Hematopoietic multipotent progenitor cell treated with erythropoietin and hydrocortisone succinate and interleukin-3 and kit ligand, for 4 days (in vitro differentiated cells): ENCODE data around the gene TSC22D2.

Source experiments
- DNase-seq: peaks from one replicate; pipeline ENCODE4 v3.0.0-alpha.2; 2015

The TSC22D2 gene

DNA sequence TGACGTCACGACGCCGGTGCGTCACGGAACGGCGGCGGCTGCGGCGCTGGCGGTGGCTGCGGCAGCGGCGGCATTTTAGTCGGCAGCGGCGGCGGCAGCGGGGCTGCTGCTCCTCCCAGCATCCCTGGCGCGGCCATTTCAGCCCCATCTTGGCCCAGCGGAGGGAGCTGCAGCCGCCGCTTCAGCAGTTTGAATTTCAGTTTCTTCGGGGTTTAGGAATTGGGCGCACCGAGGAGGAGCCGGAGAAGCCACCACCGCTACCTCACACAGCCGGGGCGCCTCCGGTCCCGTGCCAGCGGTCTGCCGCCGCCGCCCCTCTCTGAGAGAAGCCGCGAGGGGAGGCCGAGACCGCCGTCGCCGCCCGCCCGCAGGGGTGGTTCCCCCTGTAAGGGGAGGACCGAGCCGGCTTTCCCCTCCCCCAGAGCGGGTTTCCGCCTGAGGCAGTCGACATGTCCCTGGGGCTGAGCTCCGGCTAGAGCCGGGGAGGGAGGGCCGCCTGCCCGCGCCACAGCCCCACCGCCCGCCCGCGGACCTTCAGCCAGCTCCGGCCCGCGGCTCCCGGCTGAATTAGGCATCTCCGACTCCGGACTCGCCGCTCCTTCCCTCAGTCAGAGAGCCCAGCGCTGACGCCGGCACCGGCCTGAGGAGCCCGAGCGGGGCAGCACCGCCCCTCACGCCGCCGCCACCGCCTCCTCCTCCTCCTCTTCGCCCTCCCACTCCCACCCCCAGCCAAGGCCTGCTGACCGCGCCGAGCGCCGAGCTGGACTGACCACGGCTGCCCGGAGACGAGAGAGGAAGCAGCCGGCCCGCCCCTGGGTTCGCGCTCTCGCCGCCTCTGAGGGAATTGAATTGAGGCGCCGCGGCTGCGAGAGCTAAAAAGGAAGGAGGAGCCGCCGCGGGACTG, at the start of gene TSC22D2:
Gene TSC22D2, plus strand, starts transcription at position 78 of the 904 bp plus-strand sequence. CDS start 1,053 bp downstream, outside the sequence.
- DNase-seq: peak; percentile 93

DNA sequence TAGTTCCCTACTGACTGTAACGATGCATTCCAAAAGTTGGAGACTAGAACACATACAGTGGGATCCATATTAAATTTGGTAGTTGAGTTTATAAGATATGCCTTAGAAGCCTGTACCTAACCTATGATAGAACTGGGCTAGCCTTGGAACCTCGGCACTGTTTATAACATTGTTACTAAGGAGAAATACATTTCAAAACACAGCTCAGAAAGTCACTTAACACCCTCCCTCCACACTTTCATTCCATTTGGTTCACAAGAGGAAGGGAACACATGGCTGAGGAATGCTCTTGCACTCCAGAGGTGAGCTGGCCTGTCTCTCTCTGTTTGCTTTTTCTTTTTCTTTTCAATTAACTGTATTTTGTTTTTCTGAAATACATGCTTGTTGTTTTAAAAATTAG, 48.7 kb upstream of the TSC22D2 start:
- no peak for DNase-seq

DNA sequence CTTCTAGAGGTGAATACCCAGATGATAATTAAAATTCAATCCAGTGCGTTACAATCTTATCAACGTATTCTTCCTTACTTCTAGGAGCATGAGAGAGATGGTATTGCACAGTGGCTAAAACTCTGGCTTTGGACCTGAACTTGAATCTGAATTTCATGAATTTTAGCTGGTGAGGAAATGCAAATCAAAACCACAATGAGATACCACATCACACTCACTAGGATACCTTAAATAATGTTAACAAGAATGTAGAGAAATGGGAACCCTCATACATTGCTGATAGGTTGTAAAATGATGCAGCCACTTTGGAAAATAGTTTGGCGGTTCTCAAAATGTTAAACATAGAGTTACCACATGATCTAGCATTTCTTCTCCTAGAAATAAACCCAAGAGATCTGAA, 47.1 kb upstream of the TSC22D2 start:
- no peak for DNase-seq

DNA sequence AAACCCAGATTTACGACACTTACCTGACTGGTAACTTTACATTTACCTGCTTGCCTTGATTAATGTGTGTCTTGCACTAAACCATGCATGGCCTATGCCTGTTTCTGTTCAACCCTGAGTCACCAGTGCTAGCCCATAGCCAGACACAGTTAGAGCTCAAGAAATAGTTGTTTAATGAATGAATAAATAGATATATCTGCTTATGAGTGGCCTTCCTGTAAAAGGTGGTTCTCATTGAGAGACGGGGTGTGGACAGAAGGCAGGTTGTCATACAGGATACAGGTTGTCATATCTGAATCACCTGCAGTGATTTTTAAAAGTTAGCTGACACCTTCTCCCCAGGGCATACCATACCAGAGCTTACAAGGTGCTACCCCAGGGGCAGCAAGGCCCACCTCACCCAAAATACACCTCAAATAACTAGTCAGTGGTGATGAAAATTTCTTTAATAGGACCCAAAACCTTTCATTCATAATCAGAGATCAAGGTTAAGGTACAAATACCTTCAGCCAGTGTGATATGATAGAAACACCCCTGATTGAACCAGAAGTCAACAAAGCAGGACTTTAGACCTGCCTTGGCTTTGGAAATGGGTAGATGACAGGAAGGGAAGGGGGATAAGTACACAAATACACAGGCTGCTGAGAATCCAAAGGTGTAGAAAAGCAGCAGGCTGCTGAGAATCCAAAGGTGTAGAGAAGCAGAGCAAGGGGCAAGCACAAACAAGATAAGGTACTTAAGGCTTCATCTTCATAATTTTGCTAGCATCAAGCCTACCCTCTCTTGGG, 45.4 kb upstream of the TSC22D2 start:
- no peak for DNase-seq

DNA sequence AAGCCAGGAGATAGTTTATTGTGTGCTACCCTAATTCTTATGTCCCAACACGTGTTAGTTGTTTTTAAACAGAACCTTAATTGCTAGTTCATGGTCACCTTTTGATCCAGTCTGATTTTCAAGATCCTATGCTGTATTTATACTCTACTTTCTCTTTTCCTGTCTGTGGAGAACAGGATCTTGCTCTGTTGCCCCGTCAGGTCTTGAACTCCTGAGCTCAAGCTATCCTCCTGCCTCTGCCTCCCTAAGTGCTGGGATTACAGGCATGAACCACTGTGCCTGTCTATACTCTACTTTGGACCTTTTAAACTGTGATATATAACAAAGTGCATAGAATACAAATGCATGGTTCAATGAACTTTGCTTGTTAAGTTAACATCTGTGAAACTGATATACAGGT, 44.7 kb upstream of the TSC22D2 start:
- no peak for DNase-seq

DNA sequence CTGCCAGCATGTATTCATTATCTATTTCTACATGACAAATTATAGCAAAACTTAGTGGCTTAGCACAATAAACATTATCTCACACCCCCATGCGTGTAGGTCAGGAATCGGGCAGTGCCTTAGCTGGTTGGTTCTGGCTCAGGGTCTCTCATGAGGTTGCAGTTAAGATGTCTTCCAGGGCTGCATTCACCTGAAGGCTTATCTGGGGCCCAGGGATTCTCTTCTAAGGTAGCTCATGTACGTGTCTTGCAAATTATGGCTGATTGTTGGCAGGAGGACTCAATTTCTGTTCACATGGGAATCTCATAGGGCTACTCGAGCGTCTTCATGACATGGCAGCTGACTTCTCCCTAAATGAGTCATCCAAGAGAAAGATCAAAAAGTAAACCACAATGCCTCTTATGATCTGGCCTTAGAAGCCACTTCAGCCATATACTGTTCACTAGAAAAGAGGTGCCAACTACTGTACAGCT, 42.9 kb upstream of the TSC22D2 start:
- DNase-seq: peak; percentile 28

DNA sequence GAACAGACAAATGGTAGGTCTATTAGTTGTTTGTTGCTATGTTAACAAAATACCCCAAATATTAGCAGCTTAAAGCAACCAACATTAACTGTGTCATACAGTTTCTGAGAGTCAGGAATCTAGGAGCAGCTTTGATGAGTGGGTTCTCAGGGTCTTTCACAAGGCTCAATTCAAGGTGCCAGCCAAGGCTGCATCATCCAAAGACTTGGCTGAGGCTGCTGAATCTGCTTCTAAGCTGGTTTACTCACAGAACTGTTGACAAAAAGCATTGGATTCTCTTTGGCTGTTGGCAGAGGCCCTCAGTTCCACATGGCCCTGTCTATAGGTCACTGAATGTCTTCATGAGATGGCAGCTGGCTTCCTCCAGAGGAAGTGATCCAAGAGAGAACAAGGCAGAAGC, 40.3 kb upstream of the TSC22D2 start:
- DNase-seq: no peak

DNA sequence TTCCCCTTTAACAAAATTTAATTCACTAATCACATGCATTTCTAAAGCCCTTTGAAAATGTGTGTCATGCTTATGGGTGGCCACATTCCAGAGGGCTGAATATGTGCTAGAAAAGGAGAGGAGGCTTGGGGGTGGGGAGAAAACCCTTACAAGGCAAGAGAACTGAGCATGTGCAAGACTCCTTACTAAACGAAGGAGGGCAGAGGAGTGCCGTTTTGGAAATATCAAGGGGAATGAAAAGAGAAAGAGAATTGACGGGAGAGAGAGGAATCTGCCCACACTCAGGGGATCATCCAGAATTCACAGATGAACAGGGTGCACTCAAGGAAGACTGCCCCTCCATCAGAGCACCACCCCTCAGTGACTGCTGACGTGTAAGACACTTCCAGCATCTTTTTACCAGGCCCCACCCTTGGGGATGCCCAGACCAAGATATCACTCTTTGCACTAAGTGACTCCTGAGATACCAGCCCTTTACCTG, 37.9 kb upstream of the TSC22D2 start:
- DNase-seq: no peak

DNA sequence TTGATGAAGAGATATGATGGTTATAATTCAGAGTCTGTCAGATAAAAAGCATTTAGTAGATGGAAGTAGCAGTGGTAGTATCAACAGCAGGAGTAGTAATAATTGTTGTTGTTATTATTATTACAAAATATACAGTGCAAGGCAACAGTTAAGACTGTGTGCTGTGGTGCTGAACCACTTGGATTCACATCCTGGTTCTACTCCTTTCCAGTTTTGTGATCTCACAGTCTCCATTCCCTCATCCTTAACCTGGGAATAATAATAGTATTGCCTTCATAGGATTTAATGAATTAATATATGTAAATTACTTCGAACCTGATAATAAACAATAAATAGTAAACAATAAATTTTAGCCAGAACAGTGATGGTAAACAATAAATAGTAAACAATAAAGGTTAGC, 37.1 kb upstream of the TSC22D2 start:
- DNase-seq: no peak

DNA sequence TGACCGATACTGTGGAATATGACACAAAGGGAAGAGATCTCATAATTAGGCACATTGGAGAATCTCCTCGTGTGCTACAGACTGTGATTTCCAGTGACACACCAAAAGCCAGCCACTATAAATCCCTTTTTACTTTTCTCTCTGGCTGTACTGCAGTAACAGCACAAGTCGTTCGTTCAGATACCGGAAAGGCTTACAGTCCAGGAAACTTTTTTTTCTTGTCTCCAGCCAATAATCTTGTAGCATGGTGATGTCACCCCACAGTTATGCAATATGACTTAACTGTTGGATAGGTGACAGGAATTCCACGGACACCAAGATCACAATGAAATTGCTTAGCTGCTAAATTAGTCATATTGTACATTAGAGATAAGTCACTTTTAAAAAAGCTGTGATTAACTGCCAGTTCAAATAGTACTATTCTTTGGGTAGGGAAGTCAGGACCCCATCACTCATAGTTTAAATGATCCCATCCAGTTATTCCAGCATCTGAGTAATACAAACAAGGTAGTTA, 36.3 kb upstream of the TSC22D2 start:
- DNase-seq: no peak

DNA sequence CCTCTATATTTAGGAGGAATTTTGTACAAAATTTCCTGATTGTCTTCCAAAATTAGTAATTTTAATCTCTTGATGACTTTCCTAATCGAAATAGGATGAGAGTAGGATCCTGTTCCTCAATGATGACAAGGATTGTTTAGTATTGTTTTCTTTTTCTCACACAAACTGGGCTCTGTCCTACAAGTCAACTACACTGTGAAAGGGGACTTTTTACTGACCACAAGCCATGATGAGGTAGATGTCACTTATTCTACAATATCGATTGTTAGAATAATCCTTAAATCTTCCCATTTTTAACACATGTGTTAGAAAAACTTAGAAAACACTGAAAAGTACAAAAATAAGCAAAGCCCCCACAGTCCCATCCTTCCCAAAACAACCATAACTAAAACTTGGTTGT, 35.8 kb upstream of the TSC22D2 start:
- DNase-seq: no peak

DNA sequence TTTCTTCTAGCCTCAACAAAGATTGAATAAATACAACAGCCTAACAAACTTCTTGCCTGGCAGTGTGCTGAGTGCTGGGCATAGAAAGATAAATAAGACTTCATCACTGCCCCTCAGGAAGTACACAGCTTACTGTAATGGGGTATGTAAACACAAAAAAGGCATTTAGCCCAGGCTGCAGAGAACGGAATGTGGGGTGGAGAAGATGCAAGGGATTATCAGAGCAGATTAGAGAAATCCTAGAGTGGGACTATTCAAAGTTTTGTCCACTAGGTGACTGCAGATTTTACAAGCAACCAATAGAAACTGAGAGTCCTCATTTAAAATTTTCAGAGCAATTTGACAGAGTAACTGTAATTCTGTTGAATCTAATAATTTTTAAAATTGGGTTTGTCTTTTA, 35.4 kb upstream of the TSC22D2 start:
- peak; percentile 18 for DNase-seq

DNA sequence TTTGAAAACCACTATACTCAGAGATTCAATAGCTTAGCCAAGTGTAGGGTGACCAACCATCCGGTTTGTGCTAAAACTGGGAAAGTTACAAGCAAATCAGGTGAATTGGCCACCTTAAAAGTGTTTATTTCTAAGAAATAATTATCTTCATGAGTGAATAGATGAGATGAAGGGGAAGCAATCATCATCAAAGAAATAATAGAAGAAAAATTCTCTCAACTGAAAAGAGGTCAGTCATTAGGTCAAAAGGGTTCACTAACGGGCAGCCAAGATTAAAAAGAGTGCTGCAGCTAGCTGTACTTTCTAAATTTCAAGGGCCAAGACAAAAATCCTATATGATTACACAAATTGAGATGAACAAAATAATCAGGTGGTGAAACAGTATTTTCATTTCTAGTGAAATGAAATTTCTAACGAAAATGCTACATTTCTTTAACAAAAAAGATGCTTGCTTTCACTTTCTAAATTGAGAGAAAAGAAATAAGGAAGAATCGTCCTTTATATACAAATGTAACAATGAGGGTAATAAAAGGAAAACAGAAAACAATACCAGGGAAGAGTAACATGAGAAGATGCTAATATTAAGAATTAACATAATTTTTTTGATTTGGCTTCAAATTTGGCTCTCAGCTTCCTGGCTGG, 34.7 kb upstream of the TSC22D2 start:
- DNase-seq: no peak

DNA sequence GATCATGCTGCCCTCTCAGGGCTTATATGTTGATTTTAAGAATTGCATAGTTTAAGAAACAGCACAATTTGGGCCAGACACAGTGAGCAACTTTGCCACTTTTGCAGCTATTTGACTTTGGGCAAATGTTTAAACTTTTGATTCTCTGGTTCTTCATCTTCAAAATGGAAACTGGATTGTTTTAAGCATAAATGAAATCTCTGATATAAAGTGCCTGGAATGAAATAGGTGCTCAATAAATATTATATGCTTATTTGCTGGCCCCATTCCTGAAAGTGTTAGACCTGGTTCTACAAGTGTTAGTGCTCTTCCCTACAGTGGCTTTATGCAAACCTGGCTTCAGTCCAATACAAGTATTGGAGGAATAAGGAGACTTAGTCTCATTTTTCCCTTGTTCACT, 33.1 kb upstream of the TSC22D2 start:
- no peak for DNase-seq

DNA sequence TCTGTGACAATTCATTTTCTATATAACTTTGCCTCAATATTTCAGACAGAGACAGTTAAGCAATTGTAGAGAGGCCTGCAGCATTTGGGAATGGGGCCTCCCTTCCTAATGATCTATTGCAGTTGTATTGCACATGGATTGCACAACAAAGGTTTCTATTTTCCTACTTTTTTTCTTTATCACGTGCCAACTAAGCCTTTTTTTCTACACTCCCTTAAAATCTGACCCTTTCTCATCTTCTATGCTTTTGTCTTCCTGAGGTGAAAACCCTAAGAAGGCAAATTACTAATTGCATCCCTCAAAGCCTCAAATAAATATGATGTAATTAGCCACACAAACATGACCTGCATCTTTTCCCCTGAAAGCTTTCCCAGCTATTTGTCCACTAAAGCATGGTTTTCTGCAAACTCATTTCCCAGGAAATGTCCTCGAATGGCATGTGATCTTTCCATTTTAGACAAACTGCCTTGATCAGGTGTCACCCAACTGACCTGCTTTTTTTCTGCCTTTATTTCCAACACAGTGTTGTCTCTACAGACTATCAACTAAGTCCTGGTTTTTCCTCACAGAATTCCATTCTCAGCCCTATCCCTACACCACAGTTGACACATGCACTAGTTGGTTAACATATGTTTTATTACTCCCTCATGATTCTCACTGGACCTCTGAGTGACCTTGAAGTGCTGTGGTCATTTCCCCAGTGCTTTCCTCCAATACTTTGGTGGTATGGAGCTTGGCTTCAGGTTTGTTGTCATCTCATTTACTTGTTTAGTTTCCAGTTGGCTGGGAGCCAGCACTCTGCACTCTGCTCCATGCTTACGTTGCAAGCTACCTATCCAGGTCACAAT, 31.9 kb upstream of the TSC22D2 start:
- DNase-seq: peak; percentile 6

DNA sequence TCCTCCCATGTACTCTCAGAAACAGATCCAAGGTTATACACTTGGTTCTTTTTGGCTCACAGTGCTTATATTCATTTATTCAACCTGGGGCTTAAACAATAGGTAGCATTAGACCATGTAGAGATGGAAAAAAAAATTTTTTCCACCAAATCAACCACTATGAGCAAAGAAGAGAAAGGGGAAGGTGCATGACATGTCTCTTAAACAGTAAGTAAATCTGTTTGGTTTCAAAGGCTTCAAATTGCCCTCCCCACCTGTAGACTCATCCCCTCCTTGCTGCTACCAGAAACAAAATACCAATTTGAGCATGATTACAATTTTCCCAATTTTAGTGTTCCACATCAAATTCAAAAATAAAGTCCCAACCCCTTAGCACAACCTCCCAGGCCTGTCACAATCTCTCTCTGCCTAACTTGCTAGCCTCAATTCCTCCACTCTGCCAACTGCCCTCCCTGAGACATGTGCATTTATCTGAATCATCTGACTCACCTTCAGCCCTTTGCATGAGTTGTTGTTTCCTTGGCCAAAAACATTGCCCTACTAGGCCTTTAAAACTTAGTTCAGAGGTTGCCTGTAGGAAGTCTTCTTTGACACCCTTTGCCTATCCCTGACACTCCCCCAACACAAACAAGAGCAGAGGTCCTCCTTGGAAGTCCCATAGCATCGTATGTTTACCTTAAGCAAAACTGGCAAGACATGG, 30.3 kb upstream of the TSC22D2 start:
- no peak for DNase-seq

DNA sequence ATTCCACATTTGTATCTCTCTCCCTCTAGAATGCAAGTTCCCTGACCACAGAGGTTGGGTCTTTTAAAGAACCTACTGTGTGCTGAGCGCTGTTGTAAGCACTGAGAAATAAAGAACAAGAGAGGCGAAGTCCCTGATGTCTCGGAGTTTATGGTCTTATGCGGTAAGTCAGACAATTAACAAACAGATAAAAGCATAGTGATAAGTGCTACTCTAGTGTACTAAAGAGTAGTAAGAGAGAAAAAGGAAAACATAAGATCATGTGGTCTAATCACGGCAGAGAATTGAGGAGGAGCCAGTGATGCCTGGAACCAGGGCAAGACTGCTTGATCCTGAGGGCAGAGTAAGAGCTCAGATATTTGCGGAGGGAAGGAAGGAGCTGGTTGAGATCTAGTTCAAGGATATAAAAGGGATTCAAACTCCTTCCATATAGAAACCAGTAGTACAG, 29.8 kb upstream of the TSC22D2 start:
- DNase-seq: no peak

DNA sequence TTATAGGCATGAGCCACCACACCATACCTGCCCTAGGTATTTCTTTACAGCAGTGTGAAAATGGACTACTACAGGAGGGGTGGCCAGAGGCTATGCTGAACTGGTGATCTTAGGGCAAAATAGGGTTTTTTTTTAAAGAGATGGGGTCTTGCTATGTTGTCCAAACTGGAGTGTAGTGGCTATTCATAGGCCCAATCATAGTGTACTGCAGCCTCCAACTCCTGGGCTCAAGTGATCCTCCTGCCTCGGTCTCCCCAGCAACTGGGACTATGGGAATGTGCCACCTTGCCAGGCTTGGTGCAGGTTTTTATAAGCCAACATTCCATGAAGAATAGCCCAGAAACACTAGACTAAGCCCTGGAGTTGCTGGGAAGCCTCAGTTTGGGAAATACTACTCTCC, 28.6 kb upstream of the TSC22D2 start:
- DNase-seq: no peak

DNA sequence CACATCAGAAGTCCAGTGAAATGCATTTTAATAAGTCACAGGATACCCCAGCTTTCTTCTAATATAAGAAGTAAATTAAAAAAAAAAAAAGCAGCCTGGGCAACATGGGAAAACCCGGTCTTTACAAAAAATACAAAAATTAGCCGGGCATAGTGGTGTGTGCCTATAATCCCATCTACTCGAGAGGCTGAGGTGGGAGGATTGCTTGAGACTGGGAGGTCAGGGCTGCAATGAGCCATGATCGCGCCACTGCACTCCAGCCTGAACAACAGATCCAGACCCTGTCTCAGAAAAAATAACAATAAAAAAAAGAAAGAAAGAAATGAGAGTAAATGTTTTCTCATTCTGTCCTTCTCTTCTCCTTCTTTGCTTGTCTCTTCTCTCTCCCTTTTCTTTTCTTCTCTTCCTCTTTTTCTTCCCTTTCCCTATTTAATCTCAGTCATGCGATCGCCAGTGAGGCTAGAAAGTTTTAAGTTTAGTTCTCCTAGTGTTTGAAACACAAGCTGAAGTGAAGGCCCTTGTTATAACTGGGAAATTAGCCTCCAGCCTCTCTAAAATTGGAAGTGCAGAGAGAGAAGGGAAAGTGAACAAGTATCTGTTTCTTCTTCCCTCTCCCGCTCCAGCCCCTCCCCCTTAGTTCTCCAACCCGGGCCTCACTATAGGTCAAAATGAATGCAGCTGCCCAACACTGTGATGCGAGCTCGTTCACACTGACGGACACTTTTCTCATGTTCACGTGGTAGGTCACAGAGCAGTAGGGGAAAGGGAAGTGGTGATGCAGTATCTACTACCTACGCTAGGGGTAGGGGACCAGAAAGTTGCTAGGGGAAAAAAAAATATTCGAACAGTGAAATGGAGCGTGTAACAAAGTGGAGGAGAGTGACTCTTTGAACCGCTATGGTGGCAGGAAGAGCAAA, 23.5 kb upstream of the TSC22D2 start:
- DNase-seq: peak; percentile 87
